Measurements from ENCODE around the gene KCNMB2. TPM values are rescaled to one million over a fixed set of nuclear protein-coding genes. Genes with fewer than 3 reads are reported as not detected.

KCNMB2 gene
- polyA plus RNA-seq, 1 donor (not counting 4 experiments of a cell fraction or from before 2014, with no cell fraction given) = not detected

DNA sequence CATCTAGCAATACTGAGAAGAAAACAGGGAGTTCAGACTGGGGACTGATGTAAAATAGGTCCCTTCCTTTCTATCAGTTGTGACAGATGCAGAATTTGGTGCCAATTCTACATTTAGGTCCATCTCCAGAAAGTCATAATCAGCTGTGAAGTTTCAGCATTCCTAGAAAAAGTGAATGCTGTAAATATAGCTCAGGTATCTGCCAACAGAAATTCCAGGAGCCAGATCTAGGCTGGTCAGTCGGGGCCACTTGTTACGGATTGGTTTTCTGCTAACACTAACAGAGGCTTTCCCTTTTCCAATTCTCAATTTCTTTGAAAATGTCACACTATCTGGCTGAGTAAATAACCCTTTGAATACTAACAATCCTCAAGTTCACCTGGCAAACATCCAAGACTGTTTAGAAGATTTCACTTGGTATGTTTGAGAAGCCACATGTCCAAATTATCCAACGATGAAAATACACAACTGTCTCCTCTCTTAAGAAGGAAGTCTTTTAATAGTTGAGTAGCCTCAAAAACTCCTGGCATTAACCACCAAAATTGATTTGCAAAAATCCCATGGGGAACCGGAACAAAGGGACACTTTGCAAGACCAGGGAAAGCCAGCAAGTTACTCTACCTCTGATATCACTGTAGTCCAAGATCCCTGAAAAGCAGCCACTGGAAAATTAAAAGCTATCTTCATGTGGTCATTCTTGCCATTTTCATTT lies 313.1 kb downstream of the KCNMB2 start:
- no peaks in the 10 kb centered on the region for H3K27me3 ChIP-seq (ENCODE audit: control insufficient read depth, extremely low read depth, insufficient read depth, low read length)
- dilution Hi-C loops (cut with MboI; ENCODE audit: extremely low pct_ligation_motif_present, low sequenced_read_pairs) = no loop called here
- H3K4me1 ChIP-seq (ENCODE audit: control insufficient read depth, extremely low read depth, insufficient read depth, low read length) = no peaks in the 10 kb centered on the region
- no peak overlapping the region for H3K9ac ChIP-seq (ENCODE audit: control insufficient read depth, extremely low read depth, insufficient read depth, low read length)
- no peak for FAIRE-seq
- H3K79me2 ChIP-seq (ENCODE audit: control insufficient read depth, insufficient read depth, low read length) = no peaks in the 10 kb centered on the region
- H3K4me3 ChIP-seq (ENCODE audit: control insufficient read depth in 2 of 3, extremely low read depth in 1 of 3, insufficient read depth in 2 of 3, low read depth in 1 of 3, low read length in 3 of 3) = no peak overlapping the region
- no peaks in the 10 kb centered on the region for H3K9me3 ChIP-seq (ENCODE audit: control insufficient read depth, low read depth, low read length)
- H3K36me3 ChIP-seq (ENCODE audit: control insufficient read depth in 2 of 2, extremely low read depth in 1 of 2, insufficient read depth in 2 of 2, low read length in 2 of 2) = no peaks in the 10 kb centered on the region
- TF ChIP-seq EZH2 (IDR thresholded peaks at IDR 0.05; ENCODE audit: low read length) = no peak
- TF ChIP-seq, protein P1, sequence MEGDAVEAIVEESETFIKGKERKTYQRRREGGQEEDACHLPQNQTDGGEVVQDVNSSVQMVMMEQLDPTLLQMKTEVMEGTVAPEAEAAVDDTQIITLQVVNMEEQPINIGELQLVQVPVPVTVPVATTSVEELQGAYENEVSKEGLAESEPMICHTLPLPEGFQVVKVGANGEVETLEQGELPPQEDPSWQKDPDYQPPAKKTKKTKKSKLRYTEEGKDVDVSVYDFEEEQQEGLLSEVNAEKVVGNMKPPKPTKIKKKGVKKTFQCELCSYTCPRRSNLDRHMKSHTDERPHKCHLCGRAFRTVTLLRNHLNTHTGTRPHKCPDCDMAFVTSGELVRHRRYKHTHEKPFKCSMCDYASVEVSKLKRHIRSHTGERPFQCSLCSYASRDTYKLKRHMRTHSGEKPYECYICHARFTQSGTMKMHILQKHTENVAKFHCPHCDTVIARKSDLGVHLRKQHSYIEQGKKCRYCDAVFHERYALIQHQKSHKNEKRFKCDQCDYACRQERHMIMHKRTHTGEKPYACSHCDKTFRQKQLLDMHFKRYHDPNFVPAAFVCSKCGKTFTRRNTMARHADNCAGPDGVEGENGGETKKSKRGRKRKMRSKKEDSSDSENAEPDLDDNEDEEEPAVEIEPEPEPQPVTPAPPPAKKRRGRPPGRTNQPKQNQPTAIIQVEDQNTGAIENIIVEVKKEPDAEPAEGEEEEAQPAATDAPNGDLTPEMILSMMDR (optimal IDR thresholded peaks at IDR 0.05 in 1 of 3, IDR thresholded peaks at IDR 0.05 in 1 of 3, conservative IDR thresholded peaks at IDR 0.05 in 1 of 3; ENCODE audit: extremely low read depth in 1 of 3, insufficient read depth in 2 of 3, low read length in 3 of 3) = no peak
- H3K4me2 ChIP-seq (ENCODE audit: control insufficient read depth, extremely low read depth, insufficient read depth, low read depth, low read length) = no peak overlapping the region
- no peaks in the 10 kb centered on the region for H3K9me1 ChIP-seq (ENCODE audit: control insufficient read depth, extremely low read depth, insufficient read depth, low read length)
- no peak for DNase-seq (ENCODE audit: low read depth, low spot score)
- no peaks in the 10 kb centered on the region for H4K20me1 ChIP-seq (ENCODE audit: control insufficient read depth, extremely low read depth, insufficient read depth, low read length)
- no peak overlapping the region for H2AFZ ChIP-seq (ENCODE audit: control insufficient read depth, low read length)
- no peak overlapping the region for H3K27ac ChIP-seq (ENCODE audit: control insufficient read depth, insufficient read depth, low read length)

DNA sequence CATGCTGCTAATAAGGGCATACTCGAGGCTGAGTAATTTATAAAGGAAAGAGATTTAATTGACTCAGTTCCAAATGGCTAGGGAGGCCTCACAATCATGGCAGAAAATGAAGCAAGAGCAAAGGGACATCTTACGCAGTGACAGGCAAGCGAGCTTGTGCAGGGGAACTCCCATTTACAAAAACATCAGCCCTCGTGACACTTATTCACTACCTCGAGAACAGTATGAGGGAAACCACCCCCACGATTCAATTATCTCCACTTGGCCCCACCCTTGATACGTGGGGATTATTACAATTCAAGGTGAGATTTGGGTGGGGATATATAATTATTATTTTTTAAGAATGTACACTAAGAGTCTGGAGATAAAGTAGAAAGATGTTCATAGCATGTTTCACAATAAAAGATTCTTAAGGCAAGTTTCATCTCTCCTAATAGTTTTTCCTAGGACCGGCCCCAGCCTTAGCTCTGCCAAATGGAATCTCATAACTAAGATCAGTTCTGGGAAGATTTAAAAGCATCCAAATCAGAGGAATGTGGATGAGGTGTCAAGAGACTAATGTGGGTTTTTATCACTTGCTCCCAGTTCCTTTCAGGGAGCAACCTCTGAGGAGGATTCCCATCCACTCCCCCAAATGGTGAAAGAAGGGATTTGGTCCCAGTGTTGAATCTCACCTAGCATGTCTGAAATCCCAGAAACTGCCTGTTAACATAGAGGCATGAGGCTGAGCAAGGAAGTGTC lies 314.4 kb downstream of the KCNMB2 start:
- no peak for TF ChIP-seq EZH2 (IDR thresholded peaks at IDR 0.05; ENCODE audit: low read length)
- TF ChIP-seq, protein P1 (optimal IDR thresholded peaks at IDR 0.05 in 1 of 3, IDR thresholded peaks at IDR 0.05 in 1 of 3, conservative IDR thresholded peaks at IDR 0.05 in 1 of 3; ENCODE audit: extremely low read depth in 1 of 3, insufficient read depth in 2 of 3, low read length in 3 of 3) = no peak
- H3K4me1 ChIP-seq (ENCODE audit: control insufficient read depth, extremely low read depth, insufficient read depth, low read length) = no peaks in the 10 kb centered on the region
- no peaks in the 10 kb centered on the region for H3K36me3 ChIP-seq (ENCODE audit: control insufficient read depth in 2 of 2, extremely low read depth in 1 of 2, insufficient read depth in 2 of 2, low read length in 2 of 2)
- no peak overlapping the region for H3K4me3 ChIP-seq (ENCODE audit: control insufficient read depth in 2 of 3, extremely low read depth in 1 of 3, insufficient read depth in 2 of 3, low read depth in 1 of 3, low read length in 3 of 3)
- no peaks in the 10 kb centered on the region for H3K79me2 ChIP-seq (ENCODE audit: control insufficient read depth, insufficient read depth, low read length)
- H3K4me2 ChIP-seq (ENCODE audit: control insufficient read depth, extremely low read depth, insufficient read depth, low read depth, low read length) = no peak overlapping the region
- H3K27me3 ChIP-seq (ENCODE audit: control insufficient read depth, extremely low read depth, insufficient read depth, low read length) = no peaks in the 10 kb centered on the region
- no peak overlapping the region for H3K27ac ChIP-seq (ENCODE audit: control insufficient read depth, insufficient read depth, low read length)
- no peak overlapping the region for H2AFZ ChIP-seq (ENCODE audit: control insufficient read depth, low read length)
- no peak overlapping the region for H3K9ac ChIP-seq (ENCODE audit: control insufficient read depth, extremely low read depth, insufficient read depth, low read length)
- no peaks in the 10 kb centered on the region for H4K20me1 ChIP-seq (ENCODE audit: control insufficient read depth, extremely low read depth, insufficient read depth, low read length)
- DNase-seq (ENCODE audit: low read depth, low spot score) (no peak), FAIRE-seq (no peak)
- H3K9me3 ChIP-seq (ENCODE audit: control insufficient read depth, low read depth, low read length) = no peaks in the 10 kb centered on the region
- no peaks in the 10 kb centered on the region for H3K9me1 ChIP-seq (ENCODE audit: control insufficient read depth, extremely low read depth, insufficient read depth, low read length)
- dilution Hi-C loops (cut with MboI; ENCODE audit: extremely low pct_ligation_motif_present, low sequenced_read_pairs) = no loop called here

Measured in keratinocyte (primary cell).